Right lung (tissue), 5 donors: ENCODE measurements around the gene IQUB. TPM values are rescaled to one million over a fixed set of nuclear protein-coding genes. Genes with fewer than 3 reads are reported as not detected.
"Not testable (repeated sequence)": the region's sequence is repeated elsewhere in the genome, so short reads cannot be mapped to it uniquely, and the experiment has no call there.

Experiments used
- DNase-seq, 2 donors: peaks; one replicate each; pipeline ENCODE4 v3.0.0-alpha.2; 2013
- polyA plus RNA-seq, 5 donors: library from polyadenylated mRNA; unstranded; fragments of 120-200 nt; gene quantifications; one replicate each; pipeline versions ENCODE4 v1.2.1 to v1.2.3, GENCODE V29; 2013; ENCODE audit warnings: inconsistent platforms in 1 of 5, low replicate concordance in 1 of 5; ENCODE audit not compliant: insufficient read length in 5 of 5, insufficient read depth in 1 of 5

IQUB gene
- polyA plus RNA-seq, 5 donors, result 1.6 to 3.7 (median 2.9) TPM

DNA sequence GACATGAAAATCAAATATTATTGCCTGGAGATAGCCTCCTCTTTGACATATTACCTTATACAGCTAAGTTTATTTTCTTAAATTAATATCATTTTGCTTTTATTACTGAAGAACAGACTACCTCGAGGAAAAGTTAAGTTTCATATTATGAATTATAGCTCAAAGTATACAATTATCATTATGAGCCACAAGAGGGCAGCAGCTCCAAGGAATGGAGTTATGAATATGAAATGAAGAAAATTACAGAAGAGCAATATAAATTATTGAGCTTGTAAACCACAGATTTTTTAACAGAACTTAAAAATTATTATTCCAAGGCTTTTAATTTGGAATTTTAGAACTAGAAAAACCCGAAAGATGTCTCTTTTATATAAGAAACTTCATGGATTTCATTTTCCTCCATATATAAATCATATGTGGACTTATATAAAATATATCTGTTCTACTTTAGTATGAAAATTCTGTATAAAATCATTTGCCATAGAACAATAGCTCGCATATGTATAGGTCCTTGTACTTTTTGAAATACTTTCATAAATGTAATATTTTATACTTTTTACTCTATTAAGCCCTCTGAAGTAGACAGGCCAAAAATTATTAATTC is 40.1 kb downstream of the IQUB start:
- peak in 1 of 2 donors; percentile 23 for DNase-seq

DNA sequence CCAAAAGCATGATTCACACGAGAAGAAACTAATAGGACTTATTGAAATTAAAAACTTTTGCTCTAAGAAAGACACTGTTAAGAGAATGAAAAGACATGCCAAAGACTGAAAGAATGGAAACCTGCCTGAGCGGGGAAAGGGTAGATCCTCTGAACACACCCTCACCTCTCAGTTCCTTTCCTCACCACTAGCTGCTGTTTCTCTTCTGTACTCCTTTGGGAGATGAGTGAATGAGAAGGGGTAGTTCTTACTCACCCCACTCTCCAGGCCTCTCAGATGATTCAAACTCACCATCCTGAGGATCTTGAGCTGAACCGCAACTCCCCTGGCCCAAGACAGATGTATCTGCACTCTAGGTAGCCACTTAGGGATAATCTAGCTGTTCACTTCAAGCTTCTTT is 41.9 kb downstream of the IQUB start:
- no peak for DNase-seq

DNA sequence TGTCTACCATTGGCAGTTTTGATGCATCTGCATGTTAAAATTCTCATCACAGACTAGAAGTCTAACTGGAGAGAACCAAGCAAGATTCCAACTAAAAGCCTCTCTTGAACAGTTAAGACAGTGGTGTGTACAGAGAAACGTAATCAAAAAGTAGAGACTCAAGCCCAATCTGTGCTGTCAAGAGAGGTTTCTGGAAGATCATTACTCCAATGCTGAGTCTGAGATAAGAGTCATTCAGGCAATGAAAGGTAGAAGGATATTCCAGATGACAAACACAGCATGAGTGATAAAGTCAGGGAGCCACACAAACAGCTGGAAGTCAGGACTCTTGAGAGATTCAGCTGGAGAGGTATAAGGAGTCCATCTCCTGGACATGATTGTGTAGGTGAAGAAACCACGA is 48.7 kb downstream of the IQUB start:
- no peak for DNase-seq

DNA sequence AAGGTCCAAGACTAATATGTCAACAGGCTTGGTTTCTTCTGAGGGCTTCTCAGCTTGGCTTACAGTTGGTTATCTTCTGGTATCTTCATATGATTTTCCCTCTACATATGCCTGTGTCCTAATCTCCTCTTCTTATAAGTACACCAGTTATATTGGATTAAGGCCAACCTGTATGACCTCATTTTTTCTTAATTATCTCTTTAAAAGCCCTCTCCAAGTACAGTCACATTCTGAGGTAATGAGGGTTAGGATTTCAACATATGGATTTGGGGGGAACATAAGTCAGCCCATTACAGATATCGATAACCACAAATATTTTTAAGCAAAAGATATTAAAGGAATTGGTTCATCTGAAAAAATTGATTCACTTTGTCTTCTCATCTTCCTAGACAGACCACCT is 49.2 kb downstream of the IQUB start:
- no peak for DNase-seq

DNA sequence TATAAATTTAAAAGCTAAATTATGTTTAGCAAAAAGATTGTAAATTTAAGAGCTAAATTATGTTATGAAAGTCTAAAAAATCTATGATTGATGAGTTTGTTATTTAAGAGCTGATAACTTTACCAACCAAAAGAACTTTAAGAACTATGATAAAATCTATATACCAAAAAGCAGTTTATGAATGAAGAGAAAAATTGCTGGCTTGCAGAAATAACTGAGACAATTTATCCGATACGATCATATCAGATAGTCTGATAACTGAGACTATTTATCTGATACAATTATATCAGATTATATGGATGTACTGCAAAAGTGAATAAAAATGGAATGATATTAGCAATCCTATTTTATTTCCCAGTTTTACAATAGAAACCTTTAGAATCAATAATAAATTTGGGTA is 50.2 kb downstream of the IQUB start:
- no peak for DNase-seq

DNA sequence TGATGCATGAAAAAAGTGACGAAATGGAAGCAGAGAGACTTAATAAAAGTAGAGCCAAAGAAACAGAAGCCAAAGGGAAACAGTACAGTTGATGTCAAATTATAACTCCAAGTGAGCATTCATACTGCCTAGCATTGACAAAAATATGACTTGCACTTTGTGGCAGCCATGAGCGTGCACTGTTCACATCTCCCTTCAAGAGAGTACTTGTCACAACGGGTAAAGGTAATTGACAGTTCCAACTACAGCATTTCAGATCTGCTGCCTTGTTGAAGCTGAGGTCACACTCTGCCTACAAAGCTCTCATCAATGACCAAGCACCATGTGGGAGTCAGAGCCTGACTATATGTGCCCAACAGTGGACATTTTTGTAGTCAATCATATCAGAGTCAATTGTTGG is 54.3 kb downstream of the IQUB start:
- no peak for DNase-seq

DNA sequence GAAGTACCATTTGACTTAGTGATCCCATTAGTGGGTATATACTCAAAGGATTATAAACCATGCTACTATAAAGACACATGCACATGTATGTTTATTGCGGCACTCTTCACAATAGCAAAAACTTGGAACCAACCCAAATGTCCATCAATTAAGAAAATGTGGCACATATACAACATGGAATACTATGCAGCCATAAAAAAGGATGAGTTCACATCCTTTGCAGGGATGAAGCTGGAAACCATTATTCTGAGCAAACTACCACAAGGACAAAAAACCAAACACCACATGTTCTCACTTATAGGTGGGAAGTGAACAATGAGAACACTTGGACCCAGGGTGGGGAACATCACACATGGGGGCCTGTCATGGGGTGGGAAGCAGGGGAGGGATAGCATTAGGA is 56.3 kb downstream of the IQUB start:
- DNase-seq, result not testable (repeated sequence)

DNA sequence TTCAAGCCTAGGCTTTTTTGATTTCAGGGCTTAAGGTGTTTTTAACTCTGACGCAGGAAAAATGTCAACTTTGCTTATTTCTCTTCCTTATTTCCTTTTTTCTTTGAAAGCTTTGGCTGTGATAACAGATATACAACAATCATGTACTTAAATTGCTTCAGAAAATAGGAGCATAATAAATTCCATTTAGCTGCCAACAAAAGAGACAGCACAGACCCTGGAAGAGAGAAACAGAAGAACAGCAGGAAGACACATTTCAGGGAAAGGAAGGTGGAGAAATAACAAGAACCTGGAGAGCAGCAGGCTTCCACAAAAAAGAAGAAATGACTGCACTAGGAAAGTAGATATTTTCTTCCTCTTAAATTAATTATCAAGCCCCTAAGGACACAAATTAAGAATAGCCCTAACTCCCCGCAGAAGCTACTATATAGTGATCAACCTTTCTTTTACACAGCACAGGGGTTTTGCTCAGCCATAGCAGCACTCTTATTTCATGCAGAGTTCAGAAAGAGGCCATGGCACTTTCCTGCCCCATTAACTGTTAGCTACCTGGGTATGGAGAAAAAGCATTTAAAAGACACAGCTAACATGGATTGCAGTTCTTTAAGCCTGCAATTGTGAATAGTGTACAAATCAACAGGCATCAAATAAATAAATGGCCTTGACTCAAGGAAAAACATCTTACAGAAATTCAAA is 61.5 kb downstream of the IQUB start:
- DNase-seq, result no peak

DNA sequence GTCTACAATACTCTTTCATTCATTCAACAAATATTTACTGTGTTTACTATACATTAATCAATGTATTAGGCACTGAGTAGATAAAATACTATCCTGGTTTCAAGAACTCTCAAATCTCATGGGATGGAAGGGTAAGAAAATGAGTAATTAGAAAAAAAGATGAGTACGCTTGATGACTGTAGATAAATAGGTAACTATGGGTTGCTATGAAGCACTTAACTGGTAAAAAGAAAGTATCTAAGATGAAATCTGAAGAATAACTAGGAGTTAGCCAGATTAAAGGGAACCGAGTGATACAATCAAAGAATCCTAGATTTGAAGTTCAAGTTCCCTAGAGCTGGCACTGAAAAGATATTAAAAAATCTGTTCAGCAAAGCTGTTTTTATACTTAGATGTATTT is 62.1 kb downstream of the IQUB start:
- DNase-seq, result no peak

DNA sequence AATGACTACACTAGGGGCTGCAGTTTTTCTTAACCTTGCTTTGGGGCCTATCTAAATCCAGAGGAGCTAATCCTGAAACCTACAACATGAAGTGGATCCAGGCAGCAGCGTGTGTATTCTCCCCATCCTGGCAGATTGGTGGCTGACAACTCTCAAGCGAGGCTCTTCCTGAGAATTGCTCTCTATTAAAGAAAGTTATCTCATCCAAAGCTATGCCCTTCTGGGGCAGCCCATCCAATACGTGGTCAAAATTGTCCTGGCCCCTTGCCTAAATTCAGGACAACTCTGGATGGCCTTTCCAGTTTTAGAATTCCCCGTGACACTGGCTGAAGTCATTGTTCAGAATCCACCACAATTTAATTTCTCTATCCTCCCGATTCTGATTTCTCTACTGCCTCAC is 66.1 kb downstream of the IQUB start:
- DNase-seq, result no peak

DNA sequence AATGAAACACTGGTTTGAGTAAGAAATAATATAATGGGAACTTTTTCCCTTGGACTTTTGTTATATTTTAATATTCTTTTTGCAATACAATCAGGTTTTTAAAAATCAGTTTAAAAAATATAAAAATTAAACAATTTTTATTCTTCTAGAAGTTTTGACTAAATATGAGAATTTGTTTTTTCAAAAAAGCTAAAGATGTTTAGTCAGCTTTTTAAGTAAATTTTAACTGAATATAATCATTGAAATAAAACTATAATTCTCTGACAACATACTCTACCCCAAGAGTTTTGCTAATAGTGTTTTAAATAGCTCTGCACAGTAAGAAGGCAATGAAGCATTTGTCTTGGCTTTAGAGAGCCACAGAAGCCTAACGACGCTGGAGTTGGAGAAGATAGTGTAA is 70.5 kb downstream of the IQUB start:
- DNase-seq, result no peak

DNA sequence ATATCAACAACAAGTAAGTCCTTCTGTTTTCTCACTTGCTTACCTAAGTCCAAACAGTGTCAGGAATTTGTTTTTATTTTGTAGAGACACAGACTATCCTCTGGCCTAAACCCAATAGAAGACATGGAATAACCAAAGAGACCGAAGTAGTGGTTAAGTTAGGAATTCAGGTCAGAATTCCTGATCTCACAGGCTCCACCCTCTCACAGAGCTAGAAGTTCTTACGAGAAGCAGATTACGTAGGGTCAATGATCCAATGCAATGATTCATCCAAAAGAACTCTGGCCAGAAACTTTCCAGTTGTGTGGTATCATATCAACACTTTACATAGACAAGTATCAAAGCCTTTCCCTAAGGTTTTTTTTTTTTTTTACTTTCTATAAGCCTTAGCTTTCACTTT is 73.8 kb downstream of the IQUB start:
- no peak for DNase-seq

DNA sequence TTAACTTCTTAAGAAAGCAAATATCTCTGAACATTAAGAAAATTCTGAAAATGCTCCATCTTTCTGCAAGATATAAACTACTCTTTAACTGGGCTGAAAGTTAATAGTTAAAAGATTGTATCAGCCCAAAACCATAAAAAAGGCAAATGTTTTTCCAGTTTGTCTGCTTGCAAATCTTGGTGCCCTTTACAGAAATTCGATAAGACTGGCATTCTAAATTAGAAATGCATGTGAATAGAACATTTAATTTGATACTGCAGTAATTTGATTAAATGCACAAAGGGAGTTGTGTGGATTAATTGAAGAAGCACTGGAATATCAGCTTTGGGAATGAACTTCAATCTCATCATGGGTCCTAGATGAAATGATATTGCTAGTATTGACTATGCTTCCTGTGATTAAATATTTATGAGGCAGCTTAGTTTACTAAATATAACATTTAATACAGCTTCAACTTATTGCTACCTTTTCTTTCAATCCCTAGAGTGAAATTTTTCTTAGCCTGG is 78.4 kb downstream of the IQUB start:
- DNase-seq, result no peak

DNA sequence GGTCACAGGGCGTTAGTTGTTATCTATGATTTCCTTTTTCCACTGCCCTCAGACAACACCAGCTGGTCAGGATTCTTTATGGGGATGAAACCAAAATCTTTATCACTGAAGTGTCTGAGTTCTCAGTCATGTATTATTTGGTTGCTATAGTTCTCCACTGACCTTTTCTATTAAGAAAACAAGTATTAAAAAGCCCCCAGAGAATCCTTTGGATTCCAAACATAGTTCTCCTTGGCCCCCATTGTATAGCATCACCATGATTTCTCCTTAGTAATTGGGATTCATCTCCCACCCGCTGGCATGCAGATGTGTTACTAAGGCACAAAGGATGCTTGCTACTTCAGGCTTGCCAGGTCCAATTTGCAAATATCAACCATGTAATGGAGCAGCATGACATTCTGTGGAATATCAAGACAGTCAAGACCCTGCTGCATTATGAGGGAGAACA is 94.3 kb downstream of the IQUB start:
- no peak for DNase-seq

DNA sequence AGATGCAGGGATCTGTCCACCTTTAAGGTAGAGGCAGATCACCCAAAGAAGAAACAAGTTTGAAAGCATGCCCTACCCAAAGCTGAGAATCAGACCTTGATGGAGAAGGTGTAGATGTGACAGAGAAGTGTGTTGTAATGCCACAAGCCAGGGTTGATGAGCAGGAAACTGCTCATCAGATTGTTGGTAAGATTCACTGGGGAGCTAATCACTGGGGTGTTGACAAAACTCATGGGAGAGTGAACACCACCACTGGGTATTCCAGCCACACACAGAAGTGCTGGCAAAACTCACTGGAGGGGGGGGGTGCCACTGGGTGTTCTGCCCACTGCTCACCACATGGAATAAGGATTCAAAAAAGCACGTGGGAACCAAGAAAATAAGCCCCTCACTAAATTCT is 95.2 kb downstream of the IQUB start:
- no peak for DNase-seq

DNA sequence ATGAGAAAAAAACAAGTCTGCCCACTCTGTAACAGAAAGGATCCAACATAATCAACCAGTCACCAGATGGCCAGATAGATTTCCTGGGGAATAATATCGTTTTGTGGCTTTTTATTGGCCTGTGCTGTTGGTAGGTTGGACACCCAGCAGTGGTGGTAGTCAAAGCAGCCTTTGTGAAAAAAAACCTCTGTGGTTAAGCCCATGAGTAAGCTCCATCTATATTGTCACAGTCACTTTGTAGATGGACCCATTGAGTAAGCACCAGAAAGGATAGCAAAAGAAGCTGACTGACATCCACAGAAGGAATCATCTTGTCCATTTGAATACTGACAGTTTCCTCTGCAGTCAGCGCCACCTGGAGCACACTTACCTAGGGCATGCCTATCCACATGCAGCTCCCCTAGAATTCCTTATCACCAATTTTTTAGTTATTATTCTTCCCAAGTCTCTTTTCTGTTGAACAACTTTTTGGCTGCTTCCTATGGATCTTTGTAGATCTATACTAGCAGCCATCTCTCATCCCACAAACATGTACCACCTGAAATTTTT is 96.9 kb downstream of the IQUB start:
- no peak for DNase-seq

DNA sequence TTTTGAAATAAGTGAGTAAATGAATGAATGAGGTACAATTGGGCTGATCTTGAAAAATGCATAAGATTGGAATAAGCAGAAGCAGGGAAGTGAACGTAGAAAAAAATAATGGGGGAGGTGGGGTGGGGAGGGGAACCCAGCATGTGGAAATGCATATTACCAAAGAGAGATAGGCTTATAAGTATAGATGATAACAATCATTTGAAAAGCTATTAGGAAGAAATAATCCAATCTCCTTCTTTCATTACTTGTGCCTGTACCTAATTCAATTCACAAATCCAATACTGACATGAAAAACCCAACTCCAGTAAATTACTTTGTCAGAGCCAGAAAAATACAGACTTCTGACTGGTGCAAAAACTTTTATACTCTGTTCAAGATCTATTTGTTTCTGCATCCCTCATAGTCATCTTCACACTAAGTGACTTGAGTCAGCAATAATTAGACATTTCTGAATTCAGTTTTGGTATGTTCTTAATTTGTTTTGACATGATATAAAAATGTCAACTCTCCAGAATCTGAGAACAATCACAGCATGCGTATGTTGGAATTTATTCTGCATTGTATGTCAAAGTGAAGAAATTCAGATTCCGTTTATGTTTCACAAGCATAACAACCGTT is 99.2 kb downstream of the IQUB start:
- DNase-seq, result no peak

DNA sequence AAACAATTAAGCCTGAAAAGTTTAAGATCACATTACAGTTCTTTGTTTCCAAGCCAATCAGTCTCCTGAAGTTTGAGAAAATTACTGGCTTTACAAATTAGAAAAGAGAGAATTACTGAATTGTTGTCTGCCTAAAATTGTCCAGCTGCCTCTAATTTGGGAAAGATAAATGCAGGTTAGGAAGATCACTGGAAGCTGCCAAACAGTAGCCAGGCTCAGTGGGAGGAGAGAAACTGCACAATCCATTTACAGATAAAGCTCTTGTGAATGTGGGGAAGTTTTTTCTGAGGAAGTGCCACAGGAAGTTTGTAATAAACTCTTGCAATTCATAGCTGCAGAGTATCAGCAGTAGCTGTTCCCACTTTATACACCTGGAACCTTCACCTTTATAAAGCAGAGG is 100.7 kb downstream of the IQUB start:
- no peak for DNase-seq

DNA sequence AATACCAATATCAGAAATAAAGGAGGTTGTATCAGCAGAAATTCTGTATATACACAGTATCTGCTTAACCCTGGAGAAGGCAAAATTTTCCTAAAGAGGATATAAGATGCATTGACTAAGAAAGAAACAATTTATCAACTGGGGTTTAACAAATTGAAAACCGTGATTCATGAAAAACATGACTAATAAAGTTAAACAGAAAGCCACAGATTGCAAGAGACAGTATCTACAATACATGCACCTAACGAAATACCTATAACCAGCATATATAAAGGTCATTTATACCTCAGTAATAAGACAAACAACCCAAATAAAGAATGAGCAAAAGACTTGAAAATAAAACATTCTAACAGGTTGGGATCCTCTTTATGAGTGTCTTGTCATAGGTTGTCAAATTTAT is 101.8 kb downstream of the IQUB start:
- no peak for DNase-seq

DNA sequence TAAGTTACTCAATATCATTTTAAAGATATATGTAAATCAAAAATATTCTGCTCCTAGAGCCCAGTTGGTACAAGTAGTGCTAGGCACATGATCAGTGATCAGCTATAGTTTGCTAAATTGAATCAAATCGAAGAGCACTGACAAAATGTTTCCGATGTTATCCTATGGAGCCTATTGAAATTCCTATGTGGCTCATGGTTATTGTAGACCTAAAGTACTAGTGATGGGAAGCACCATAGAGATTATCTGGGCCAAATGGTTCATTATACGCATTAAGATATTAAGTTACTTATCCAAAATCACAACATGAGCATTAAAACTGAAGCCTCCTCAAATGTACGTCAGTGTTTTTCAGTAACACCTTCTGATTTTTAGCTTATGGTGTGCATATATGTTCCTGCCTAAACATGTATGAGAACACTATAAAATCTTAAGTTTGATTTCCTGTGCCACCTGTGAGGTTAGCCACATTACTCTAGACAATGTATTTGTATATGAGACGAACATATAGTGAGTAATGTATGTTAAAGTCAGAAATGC is 103.2 kb downstream of the IQUB start:
- DNase-seq, result no peak

DNA sequence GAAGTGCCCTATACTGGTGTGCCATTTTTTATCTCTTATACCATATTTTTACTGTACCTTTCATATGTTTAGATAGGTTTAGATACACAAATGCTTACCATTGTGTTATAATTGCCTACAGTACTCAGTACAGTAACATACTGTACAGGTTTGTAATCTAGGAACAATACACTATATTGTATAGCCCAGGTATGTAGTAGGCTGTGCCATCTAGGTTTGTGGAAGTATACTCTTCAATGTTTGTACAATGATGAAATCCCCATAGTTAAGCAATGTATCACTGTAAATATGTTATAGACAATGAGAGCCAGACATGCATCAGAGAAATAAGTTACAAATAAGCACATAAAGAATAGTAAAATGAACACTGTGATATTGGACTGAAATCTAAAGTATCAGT is 109.1 kb downstream of the IQUB start:
- no peak for DNase-seq

DNA sequence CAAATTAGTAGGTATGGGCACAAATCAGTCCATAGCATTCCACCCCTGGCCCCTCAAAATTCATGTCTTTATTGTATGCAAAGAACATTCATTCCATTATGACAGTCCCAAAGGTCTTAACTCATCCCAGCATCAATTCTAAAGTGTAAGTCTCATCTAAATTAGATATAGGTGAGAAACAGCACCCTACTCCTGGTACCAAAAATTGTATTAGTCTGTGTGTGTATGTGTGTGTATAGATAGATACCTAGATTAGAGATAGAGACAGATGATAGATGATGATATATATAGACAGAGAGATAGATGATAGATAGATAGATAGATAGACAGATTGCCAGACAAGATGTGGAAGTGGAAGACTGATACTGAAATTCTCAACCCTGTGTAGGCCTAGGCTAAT is 109.9 kb downstream of the IQUB start:
- DNase-seq, result no peak

DNA sequence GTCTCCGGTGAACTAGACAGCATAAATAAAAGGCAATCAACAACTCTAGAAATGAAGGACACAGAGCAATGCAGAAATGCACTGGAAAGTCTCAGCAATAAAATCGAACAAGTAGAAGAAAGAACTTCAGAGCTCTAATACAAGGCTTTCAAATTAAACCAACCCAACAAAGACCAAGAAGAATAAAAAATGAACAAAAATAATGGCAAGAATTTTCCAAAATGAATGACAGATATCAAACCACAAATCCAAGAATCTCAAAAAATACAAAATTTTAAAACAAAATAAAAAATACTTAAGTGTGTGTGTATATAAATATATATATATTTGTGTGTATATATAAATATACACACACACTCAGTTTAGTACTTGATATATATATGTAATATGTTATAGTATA is 110.8 kb downstream of the IQUB start:
- DNase-seq, result no peak
